Uterus (tissue), 2 donors: ENCODE data around the gene FGA.

Experiments used
- CTCF ChIP-seq, 4 experiments: fragments of 200-600 bp in 2 of 4; fragments of 450-650 bp in 2 of 4; sonication (generic) in 2 of 4; IDR thresholded peaks; one replicate each; pipeline ENCODE4 v1.5.1; 2016 to 2019; ENCODE audit warnings: antibody characterized with exemption in 4 of 4, mild to moderate bottlenecking in 2 of 4, moderate library complexity in 1 of 4
- POLR2A ChIP-seq, 2 donors: fragments of 450-650 bp; IDR thresholded peaks; one replicate each; pipeline ENCODE4 v1.6.1; 2016; ENCODE audit warnings: antibody characterized with exemption in 2 of 2, mild to moderate bottlenecking in 1 of 2, moderate library complexity in 1 of 2

GRCh38 chr4:154542271-154542879 lies 48.2 kb downstream of the FGA start:
- TF ChIP-seq CTCF (IDR thresholded peaks at IDR 0.05), result no peak
- TF ChIP-seq POLR2A (IDR thresholded peaks at IDR 0.05), result no peak
